Progenitor cell of endocrine pancreas (in vitro differentiated cells): Measurements from ENCODE around the gene SLC26A5. TPM values are rescaled to one million over a fixed set of nuclear protein-coding genes. Genes with fewer than 3 reads are reported as not detected.
A peak's percentile ranks its signal among the peaks of the same experiment; 100 is the strongest.

Experiments used
- DNase-seq: peaks from one replicate; pipeline ENCODE4 v3.0.0; 2021; ENCODE audit warnings: low spot score; ENCODE audit not compliant: unreplicated experiment
- H3K27ac Mint-ChIP-seq: 2 replicates; pipeline ENCODE4 v1.8.0; 2021; ENCODE audit warnings: mild to moderate bottlenecking, moderate library complexity, mixed read lengths
- H3K27me3 Mint-ChIP-seq: 2 replicates; pipeline ENCODE4 v1.8.0; 2021; ENCODE audit warnings: mixed read lengths
- H3K36me3 Mint-ChIP-seq: 2 replicates; pipeline ENCODE4 v1.8.0; 2022; ENCODE audit warnings: mixed read lengths; ENCODE audit not compliant: insufficient read depth
- H3K4me1 Mint-ChIP-seq: 2 replicates; pipeline ENCODE4 v1.8.0; 2021; ENCODE audit warnings: low read depth, mixed read lengths
- H3K4me3 Mint-ChIP-seq: 2 replicates; pipeline ENCODE4 v1.8.0; 2021; ENCODE audit warnings: low read depth, mild to moderate bottlenecking, moderate library complexity, mixed read lengths
- H3K9me3 Mint-ChIP-seq: 2 replicates; pipeline ENCODE4 v1.8.0; 2021; ENCODE audit warnings: low read depth, mixed read lengths
- total RNA-seq: library from RNA; stranded (reverse); gene quantifications from 2 replicates; pipeline ENCODE4 v1.2.1, GENCODE V29; 2021
- TF ChIP-seq, protein P1 (sequence below): fragments of 200-600 bp; sonication (generic); IDR thresholded peaks from one replicate; pipeline ENCODE4 v1.5.0; 2021; ENCODE audit warnings: antibody characterized with exemption, mild to moderate bottlenecking; ENCODE audit not compliant: unreplicated experiment

Gene SLC26A5
- total RNA-seq, 1 donor from 2014 or later, result 0.17 TPM

- peak overlapping the region; percentile 44 for H3K27ac Mint-ChIP-seq
- DNase-seq, result no peak
- TF ChIP-seq, protein P1, sequence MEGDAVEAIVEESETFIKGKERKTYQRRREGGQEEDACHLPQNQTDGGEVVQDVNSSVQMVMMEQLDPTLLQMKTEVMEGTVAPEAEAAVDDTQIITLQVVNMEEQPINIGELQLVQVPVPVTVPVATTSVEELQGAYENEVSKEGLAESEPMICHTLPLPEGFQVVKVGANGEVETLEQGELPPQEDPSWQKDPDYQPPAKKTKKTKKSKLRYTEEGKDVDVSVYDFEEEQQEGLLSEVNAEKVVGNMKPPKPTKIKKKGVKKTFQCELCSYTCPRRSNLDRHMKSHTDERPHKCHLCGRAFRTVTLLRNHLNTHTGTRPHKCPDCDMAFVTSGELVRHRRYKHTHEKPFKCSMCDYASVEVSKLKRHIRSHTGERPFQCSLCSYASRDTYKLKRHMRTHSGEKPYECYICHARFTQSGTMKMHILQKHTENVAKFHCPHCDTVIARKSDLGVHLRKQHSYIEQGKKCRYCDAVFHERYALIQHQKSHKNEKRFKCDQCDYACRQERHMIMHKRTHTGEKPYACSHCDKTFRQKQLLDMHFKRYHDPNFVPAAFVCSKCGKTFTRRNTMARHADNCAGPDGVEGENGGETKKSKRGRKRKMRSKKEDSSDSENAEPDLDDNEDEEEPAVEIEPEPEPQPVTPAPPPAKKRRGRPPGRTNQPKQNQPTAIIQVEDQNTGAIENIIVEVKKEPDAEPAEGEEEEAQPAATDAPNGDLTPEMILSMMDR, result no peak
- H3K36me3 Mint-ChIP-seq, result no peaks in the 10 kb centered on the region
- no peaks in the 10 kb centered on the region for H3K9me3 Mint-ChIP-seq
- peak overlapping the region; percentile 66 for H3K4me3 Mint-ChIP-seq
- H3K4me1 Mint-ChIP-seq, result peaks cover 6% of the 10 kb centered on the region
- peaks cover 86% of the 10 kb centered on the region for H3K27me3 Mint-ChIP-seq
Observed at GRCh38 chr7:103445228-103446048, 569 bp downstream of the SLC26A5 start.

DNA sequence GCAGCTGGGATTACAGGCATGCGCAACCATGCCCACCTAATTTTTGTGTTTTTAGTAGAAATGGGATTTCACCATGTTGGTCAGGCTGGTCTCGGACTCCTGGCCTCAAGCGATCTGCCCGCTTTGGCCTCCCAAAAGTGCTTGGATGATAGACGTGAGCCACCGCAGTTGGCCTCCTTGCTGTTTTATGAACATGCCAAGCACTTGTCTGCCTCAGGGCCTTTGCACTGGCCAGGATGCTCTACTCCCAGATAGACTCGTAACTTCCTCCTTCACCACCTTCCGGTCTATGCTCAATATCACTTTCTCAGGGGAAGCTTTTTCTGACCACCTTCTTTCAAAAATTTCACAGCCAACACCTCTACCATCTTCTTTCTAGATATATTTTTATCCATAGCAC is 6.3 kb downstream of the SLC26A5 start:
- Mint-ChIP-seq H3K4me1 (no peaks in the 10 kb centered on the region), H3K36me3 (no peaks in the 10 kb centered on the region), H3K9me3 (no peaks in the 10 kb centered on the region), H3K4me3 (no peak overlapping the region), H3K27me3 (peaks cover 54% of the 10 kb centered on the region), H3K27ac (no peak overlapping the region)
- TF ChIP-seq, protein P1, result no peak
- DNase-seq, result no peak

DNA sequence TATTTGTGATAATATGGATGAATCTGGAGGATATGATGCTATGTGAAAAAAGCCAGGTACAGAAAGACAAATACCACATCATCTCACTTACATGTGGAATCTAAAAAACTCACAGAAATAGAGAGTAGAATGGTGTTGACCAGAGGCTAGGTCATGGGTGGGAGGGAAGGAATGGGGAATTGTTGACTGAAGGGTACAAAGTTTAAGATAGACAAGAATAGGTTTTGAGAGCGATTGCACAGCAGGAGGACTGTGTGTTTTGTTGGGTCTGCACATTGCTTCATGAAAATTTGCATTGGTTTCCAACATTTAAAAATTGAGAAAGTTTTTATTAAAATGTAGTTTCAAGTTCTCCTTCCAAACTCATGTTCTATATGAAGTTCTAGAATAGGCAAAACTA is 8.4 kb downstream of the SLC26A5 start:
- H3K27ac Mint-ChIP-seq, result no peak overlapping the region
- no peak for DNase-seq
- no peak overlapping the region for H3K4me3 Mint-ChIP-seq
- TF ChIP-seq, protein P1, result no peak
- peaks cover 35% of the 10 kb centered on the region for H3K27me3 Mint-ChIP-seq
- H3K36me3 Mint-ChIP-seq, result no peaks in the 10 kb centered on the region
- no peaks in the 10 kb centered on the region for H3K4me1 Mint-ChIP-seq
- H3K9me3 Mint-ChIP-seq, result peaks cover 6% of the 10 kb centered on the region

- H3K9me3 Mint-ChIP-seq, result peaks cover 6% of the 10 kb centered on the region
- TF ChIP-seq, protein P1, result no peak
- no peaks in the 10 kb centered on the region for H3K4me1 Mint-ChIP-seq
- H3K36me3 Mint-ChIP-seq, result no peaks in the 10 kb centered on the region
- no peak overlapping the region for H3K4me3 Mint-ChIP-seq
- no peak for DNase-seq
- H3K27me3 Mint-ChIP-seq, result peaks cover 9% of the 10 kb centered on the region
- no peak overlapping the region for H3K27ac Mint-ChIP-seq
Observed at GRCh38 chr7:103432712-103433111, 13.3 kb downstream of the SLC26A5 start.

DNA sequence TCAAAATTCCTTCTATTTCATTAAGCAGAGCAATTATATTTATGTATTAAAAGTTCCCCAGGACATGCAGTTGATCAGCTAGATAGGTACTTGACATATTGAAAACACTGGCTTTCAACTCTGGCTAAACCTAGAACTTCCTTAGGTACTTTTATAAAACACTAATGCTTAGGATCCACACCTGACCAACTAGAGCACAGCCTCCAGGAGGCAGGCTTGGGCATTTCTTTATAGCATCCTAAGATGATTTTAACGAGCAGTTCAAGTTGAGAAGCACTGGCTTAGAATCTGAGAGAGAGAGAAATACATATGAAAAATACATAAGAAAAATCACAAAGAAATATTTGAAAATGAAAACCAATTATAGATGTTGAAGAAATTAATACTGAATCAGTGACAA is 20.8 kb downstream of the SLC26A5 start:
- H3K4me1 Mint-ChIP-seq, result no peaks in the 10 kb centered on the region
- DNase-seq, result no peak
- peaks cover 2% of the 10 kb centered on the region for H3K27me3 Mint-ChIP-seq
- H3K36me3 Mint-ChIP-seq, result no peaks in the 10 kb centered on the region
- no peak overlapping the region for H3K27ac Mint-ChIP-seq
- no peak overlapping the region for H3K4me3 Mint-ChIP-seq
- TF ChIP-seq, protein P1, result no peak
- H3K9me3 Mint-ChIP-seq, result peaks cover 3% of the 10 kb centered on the region
